ENCODE data around the gene TMEM9B. TPM values are rescaled to one million over a fixed set of nuclear protein-coding genes. Genes with fewer than 3 reads are reported as not detected.
"Not testable (repeated sequence)": the region's sequence is repeated elsewhere in the genome, so short reads cannot be mapped to it uniquely, and the experiment has no call there.

Gene TMEM9B
- total and polyA plus RNA-seq, 9 of the 15 experiments (the other 6 are each of a cell fraction or from before 2014, with no cell fraction given) = 7.7 to 20.0 (median 14.0) TPM

DNA sequence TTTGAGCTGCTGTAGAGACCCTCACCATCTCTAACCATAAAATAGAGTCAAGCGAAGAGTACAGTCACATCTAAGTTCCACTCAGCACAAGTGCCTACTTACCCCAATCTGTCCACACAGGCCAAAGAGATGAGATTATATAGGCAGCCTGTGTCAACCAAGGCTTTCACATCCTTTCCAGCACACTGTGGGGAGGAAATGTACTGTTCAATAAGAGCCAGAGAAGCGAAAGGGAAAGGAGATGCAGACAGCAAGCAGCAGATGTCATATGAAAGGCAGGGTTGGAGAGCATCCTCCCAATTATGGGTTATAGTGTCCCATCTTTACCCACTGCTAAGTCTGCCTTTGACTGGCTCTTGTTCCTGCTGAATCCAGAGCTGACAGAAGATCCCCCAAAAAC lies 23.2 kb upstream of the TMEM9B start:
- no TSS peak for BruUV-seq (replicated peaks)
- Histone ChIP-seq H3K27me3 (ENCODE audit: control insufficient read depth in 2 of 2, insufficient read depth in 2 of 2, low read length in 2 of 2) (no peaks in the 10 kb centered on the region), H3K9me1 (ENCODE audit: control insufficient read depth, insufficient read depth, low read length) (no peaks in the 10 kb centered on the region), H3K4me3 (no peak overlapping the region), H3K4me1 (replicated peaks in 1 of 2; ENCODE audit: control insufficient read depth in 2 of 2, insufficient read depth in 2 of 2, low read length in 2 of 2) (peaks cover 6 to 30% of the 10 kb centered on the region in 2 experiments), H4K20me1 (replicated peaks; ENCODE audit: control insufficient read depth, insufficient read depth, low read length) (no peaks in the 10 kb centered on the region), H2AFZ (ENCODE audit: low read depth, low read length) (no peak overlapping the region), H3K27ac (ENCODE audit: extremely low read depth, low read depth, low read length) (no peak overlapping the region), H3K9me3 (replicated peaks; ENCODE audit: control insufficient read depth, insufficient read depth, low read depth, low read length) (no peaks in the 10 kb centered on the region), H3K79me2 (ENCODE audit: control insufficient read depth, insufficient read depth, low read length) (no peaks in the 10 kb centered on the region), H3K36me3 (ENCODE audit: control insufficient read depth, insufficient read depth, low read length) (peaks cover 5% of the 10 kb centered on the region; the same call in 1 of the 3 replicates), H3K4me2 (ENCODE audit: insufficient read depth, low read length) (no peak overlapping the region), H3K9ac (ENCODE audit: insufficient read depth in 1 of 2, low read depth in 2 of 2, low read length in 2 of 2) (no peak overlapping the region)
- WGBS (ENCODE audit: insufficient coverage, low coverage, missing lambda C conversion rate) = 88% methylated on average over 2 of the region's 2 CpGs
- ChIA-PET POLR2A (interaction anchor here (1.0 to 3.4 kb wide), 5 partner anchors 10 to 825 kb away, joined by 3 to 12 read pairs (median 5); partner anchors contain the start of genes RPL27A, TMEM9B and TRIM66), CTCF (ENCODE audit: low intra/inter-chr PET ratio) (no interaction called here)
- intact Hi-C loops (cut with micrococcal nuclease) = no loop called here
- DNase-seq (ENCODE audit: extremely low read depth in 1 of 4, low spot score in 3 of 4) = no peak
- ATAC-seq = no peak
- in situ Hi-C loops (cut with MboI) = no loop called here
- no peak for FAIRE-seq
- no peak for TF ChIP-seq FIP1L1 (IDR thresholded peaks at IDR 0.05; ENCODE audit: low read depth, low read length, poor library complexity, severe bottlenecking)
- TF ChIP-seq PCBP1 (IDR thresholded peaks at IDR 0.05; ENCODE audit: low read depth, low read length, poor library complexity, severe bottlenecking) = no peak
- no peak for TF ChIP-seq NCOA2 (IDR thresholded peaks at IDR 0.05; ENCODE audit: partially characterized antibody in 2 of 2)
- TF ChIP-seq RBM22 (IDR thresholded peaks at IDR 0.05; ENCODE audit: low read depth, low read length, poor library complexity, severe bottlenecking) = no peak
- TF ChIP-seq PYGO2 (tag; IDR thresholded peaks at IDR 0.05) = no peak

DNA sequence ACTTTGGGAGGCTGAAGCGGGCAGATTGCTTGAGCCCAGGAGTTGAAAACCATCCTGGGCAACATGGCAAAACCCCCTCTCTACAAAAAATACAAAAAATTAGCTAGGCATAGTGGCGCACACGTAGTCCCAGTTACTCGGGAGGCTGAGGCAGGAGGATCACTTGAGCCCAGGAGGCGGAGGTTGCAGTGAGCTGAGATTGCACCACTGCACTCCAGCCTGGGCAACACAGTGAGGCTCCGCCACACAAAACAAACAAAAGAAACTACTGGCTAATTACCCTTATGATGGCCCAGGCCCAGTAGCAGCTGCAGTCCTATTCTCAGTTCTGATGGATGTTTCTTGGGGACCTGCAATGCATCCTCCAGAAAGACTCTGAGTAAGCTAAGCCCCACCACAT lies 22.5 kb upstream of the TMEM9B start:
- ATAC-seq; H3K4me2 ChIP-seq (ENCODE audit: insufficient read depth, low read length); H3K9ac ChIP-seq (ENCODE audit: insufficient read depth in 1 of 2, low read depth in 2 of 2, low read length in 2 of 2); H2AFZ ChIP-seq (ENCODE audit: low read depth, low read length); in situ Hi-C loops (cut with MboI); H3K9me3 ChIP-seq (replicated peaks; ENCODE audit: control insufficient read depth, insufficient read depth, low read depth, low read length); H3K27me3 ChIP-seq (ENCODE audit: control insufficient read depth in 2 of 2, insufficient read depth in 2 of 2, low read length in 2 of 2); DNase-seq (ENCODE audit: extremely low read depth in 1 of 4, low spot score in 3 of 4); H3K36me3 ChIP-seq (ENCODE audit: control insufficient read depth, insufficient read depth, low read length); H3K27ac ChIP-seq (ENCODE audit: extremely low read depth, low read depth, low read length); FAIRE-seq; H3K79me2 ChIP-seq (ENCODE audit: control insufficient read depth, insufficient read depth, low read length); intact Hi-C loops (cut with micrococcal nuclease); CTCF ChIA-PET (ENCODE audit: low intra/inter-chr PET ratio); H3K4me3 ChIP-seq; BruUV-seq (replicated peaks); H4K20me1 ChIP-seq (replicated peaks; ENCODE audit: control insufficient read depth, insufficient read depth, low read length); H3K9me1 ChIP-seq (ENCODE audit: control insufficient read depth, insufficient read depth, low read length): not testable (repeated sequence)
- 95% methylated on average over 6 of the region's 6 CpGs for WGBS (ENCODE audit: insufficient coverage, low coverage, missing lambda C conversion rate)
- POLR2A ChIA-PET = interaction anchor here (1.6 to 3.4 kb wide), 2 partner anchors 14 to 23 kb away, joined by 5 to 12 read pairs; partner anchors contain the start of gene TMEM9B
- peaks cover 6 to 30% of the 10 kb centered on the region in 2 experiments for H3K4me1 ChIP-seq (replicated peaks in 1 of 2; ENCODE audit: control insufficient read depth in 2 of 2, insufficient read depth in 2 of 2, low read length in 2 of 2)

Measured in K562 (cell line).